HL-60 (cell line): ENCODE data around the gene TRIP10.
A peak's percentile ranks its signal among the peaks of the same experiment; 100 is the strongest.

ENCODE experiments used
- POLR2AphosphoS5 ChIP-seq: IDR thresholded peaks from 2 replicates; pipeline ENCODE4 v1.6.1; 2012; ENCODE audit warnings: low read depth
- REST ChIP-seq: IDR thresholded peaks from 2 replicates; pipeline ENCODE4 v1.6.1; 2012; ENCODE audit warnings: low read depth; ENCODE audit not compliant: insufficient replicate concordance

GRCh38 chr19:6772028-6772865 is 32.8 kb downstream of the TRIP10 start, which contains the start of gene VAV1:
- TF ChIP-seq REST (no peak), POLR2AphosphoS5 (peak; percentile 84)
